Stimulated activated CD8-positive, alpha-beta memory T cell treated with anti-CD3 and anti-CD28 coated beads, Interleukin-2, amount 100 ng/mL, for 1 hour (primary cell): Measurements from ENCODE around the gene MKRN2OS.
"Not testable (repeated sequence)": the region's sequence is repeated elsewhere in the genome, so short reads cannot be mapped to it uniquely, and the experiment has no call there.

ENCODE experiments used
- DNase-seq, 2 donors: peaks; one replicate each; pipeline ENCODE4 v3.0.0-alpha.2; 2020; ENCODE audit warnings: low read depth in 2 of 2

Gene MKRN2OS

GRCh38 chr3:12561397-12561796 is 16.1 kb upstream of the MKRN2OS start:
- DNase-seq: no peak

DNA sequence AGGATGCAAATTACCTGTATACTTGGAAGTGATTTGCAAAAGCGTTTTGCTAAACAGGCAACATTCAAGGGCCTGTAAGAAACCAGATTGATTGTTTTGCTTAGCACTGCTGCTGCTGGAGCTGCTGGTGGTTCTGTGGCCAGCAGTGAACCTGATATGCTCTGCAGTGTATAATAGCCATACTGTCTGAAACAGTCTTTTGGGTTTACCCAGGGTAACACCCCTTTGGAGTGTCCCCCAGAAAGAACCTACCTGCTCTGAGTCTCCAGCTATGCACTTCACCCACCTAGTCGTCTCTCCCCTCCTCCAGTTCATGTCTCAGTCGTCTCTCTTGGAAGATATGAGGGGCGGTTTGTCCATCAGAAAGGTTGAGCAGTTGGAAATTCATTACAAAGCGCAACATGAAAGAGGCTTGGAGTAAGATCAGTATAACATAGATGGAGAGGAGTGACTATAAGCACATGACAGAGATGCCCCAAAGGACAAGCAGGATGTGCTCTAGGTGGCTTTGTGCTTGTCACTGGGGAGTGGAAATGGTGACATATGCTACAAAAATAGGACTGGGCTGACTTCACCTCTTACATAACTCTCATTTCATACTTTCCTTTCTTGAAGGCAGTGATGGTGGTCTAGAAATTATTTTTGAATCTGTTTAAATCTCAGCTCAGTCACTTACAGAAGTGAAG is 15.3 kb upstream of the MKRN2OS start:
- DNase-seq: no peak

GRCh38 chr3:12559520-12559919 is 14.2 kb upstream of the MKRN2OS start:
- no peak for DNase-seq

DNA sequence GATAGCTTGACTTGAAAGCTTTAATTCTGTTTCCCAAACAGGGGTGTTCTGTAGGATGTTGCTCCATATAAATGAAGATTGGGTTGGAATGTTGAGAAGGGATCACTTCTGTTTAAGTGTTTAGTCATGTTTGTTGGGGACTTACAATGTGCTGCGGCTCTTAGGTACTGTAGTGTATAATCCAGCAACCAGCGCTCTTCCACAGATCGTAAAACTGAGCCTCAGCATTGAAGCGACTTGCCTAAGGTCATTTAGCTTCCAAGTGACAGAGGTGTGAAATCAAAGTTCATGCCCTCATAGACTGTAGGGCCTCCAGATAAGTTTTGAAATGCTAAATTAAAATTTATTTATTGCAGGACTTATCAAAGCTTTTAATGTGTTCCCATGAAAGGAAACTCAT is 13.4 kb upstream of the MKRN2OS start:
- no peak for DNase-seq

DNA sequence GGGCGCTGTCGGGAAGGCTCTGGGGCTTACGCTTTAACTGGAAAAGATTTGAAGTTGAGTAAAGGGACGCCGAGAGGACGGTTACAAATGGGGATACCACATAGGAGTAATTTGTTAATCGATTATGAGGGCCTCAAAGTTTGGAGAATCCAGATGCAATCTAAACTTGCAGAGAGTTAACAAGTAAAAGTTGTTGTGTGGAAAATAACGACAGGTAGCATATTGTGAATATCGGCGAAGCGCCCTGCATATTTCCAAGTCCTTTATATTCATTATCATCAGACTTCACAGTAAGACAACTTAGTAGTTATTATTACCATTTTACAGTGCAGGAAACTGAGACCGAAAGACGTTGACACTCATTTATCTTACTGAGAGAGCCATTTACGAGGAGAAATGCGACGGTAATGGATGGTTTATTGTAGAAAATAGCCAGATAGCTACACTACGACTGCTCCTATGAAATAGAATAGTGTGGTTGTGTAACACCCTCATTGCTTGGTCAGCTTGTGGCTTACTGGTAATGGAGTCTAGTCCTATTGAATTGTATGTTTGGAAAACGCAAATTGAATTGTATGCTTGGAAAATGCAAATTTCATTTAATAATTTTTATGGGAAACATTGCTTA is 12.3 kb upstream of the MKRN2OS start:
- no peak for DNase-seq

GRCh38 chr3:12556690-12557472 is 11.6 kb upstream of the MKRN2OS start, which contains the start of gene MKRN2:
Gene MKRN2, plus strand, starts transcription at chr3:12557087. Its CDS starts 64 bp downstream, at chr3:12557151.
- DNase-seq: peak; percentile 74 to 77

- no peak for DNase-seq
Measured at GRCh38 chr3:12556314-12556689, 11.0 kb upstream of the MKRN2OS start.

GRCh38 chr3:12553921-12554391 is 8.7 kb upstream of the MKRN2OS start:
- no peak for DNase-seq

GRCh38 chr3:12549971-12550760 is 4.9 kb upstream of the MKRN2OS start:
- no peak for DNase-seq

DNA sequence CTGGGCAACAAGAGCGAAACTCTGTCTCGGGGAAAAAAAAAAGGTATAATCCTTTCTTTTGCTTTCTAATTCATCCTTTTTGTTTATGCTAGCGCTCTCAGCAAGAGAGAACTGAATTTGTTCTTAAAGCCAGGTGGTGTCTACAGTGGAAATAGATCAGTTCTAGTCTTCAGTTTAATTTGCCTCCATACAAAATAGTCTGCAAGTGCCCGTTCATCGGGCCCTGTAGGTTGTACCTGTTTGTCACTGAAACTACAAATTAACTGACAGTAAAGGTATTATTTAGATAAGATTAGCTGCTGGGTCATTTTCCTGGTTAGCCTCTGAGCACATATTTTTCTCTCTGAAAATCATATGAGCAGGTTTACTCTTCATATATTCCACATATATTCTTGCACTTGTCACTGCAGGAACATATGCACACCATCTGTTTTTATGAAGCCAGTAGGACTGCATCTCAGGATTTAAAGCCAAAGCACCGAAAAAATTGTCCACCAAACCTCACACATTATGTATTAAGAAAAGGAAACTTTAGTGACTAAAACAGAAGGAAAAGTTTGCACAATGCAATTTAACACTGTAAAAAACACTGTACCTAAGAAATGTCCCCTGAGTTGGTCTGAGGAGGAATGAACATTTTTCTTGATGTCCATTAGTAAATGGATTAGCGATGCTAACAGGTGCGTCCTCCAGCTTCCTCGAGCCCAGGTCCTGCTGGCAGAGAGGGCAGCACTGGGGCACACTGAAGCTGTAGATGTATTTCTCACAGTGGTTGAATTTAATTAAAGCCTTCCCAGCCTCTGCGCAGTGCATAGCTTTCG is 437 bp downstream of the MKRN2OS start:
- no peak for DNase-seq

GRCh38 chr3:12543497-12543896 is 1.8 kb downstream of the MKRN2OS start:
- not testable (repeated sequence) for DNase-seq

GRCh38 chr3:12541625-12542024 is 3.7 kb downstream of the MKRN2OS start:
- no peak for DNase-seq

DNA sequence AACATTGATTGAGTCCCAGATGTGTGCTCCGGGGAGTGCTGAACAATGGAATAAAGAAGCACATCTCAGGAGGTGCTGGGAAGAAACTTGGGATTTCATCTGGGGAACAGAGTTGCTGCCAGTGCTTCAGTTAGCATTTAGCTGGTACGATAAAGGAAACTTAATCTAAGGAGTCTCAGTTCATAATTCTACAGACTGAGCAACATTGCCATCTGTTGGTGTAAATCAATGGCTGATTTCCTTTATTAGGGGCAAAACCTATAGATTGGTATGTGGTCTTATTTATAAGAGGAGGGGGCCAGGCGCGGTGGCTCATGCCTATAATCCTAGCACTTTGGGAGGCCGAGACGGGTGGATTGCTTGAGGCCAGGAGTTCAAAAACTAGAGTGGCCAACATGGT is 8.9 kb downstream of the MKRN2OS start:
- DNase-seq: no peak

DNA sequence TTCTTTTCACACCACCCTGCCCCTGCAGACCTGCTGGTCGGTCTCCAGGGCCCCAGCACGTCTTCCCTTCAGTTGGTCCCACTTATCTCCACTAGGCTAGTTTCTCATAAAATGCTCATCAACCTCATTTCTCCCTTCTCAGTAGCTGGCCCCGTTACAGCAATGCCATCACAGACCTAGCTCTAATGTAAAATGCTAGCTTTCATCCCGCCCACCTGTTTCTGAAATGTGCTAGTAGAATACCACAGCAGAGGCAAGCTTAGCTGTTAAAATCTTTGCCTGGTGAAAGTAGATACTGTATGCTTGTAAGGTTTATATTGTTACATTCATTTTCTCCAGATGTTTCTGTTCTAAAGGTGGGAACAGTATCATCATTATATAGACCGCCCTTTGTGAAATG is 13.1 kb downstream of the MKRN2OS start:
- DNase-seq: no peak

- DNase-seq: no peak
Measured at GRCh38 chr3:12527757-12528143, 17.5 kb downstream of the MKRN2OS start.

- DNase-seq: no peak
Measured at GRCh38 chr3:12522721-12523120, 22.6 kb downstream of the MKRN2OS start.

DNA sequence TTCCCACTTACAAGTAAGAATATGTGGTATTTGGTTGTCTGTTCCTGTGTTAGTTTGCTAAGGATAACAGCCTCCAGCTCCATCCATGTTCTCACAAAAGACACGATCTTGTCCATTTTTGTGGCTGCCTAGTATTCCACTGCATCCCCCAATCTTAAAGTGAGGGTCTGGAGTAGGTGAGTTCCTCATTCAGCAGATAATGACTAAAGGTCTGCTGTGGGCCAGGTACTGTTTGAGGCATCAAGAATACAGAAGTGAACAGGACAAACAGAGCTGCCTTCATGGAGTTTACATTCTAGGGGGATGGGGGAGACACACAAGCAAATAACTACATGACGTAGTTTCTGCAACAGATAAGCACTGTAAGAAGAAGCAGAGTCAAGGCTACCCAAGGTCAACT is 24.3 kb downstream of the MKRN2OS start:
- no peak for DNase-seq

GRCh38 chr3:12518261-12519028 is 26.9 kb downstream of the MKRN2OS start:
- DNase-seq: no peak

DNA sequence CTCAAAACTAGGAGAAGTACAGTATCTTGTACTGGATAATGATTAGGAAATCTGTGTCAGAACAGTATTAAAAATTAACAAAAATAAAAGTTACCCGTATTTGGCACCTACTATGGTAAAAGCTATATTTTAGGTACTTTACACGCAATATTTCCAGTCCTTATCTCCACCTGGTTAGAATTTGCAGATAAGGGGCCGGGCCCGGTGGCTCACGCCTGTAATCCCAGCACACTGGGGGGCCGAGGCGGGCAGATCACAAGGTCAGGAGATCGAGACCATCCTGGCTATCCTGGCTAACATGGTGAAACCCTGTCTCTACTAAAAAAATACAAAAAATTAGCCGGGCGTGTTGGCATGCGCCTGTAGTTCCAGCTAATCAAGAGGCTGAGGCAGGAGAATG is 28.4 kb downstream of the MKRN2OS start:
- DNase-seq: no peak

DNA sequence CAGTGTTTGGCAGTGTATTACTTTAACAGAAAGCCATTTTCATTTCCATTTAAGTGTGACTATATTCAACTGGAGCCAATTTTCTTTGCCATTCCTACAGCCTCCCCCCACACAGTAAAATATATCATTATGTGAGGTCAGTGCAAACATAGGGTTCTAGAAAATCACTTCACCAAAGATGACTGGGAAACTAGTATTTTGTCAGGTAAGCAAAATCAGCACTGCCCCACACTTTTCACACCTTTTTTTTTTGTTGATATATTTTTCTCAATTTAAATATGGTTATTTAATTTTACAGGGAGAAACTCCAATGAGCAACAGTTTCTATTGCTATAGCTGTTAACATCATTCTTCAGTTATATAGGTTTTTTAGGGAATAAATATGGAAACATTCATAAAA is 29.7 kb downstream of the MKRN2OS start:
- DNase-seq: no peak
